GM19397 (cell line): ENCODE data around the gene GGTA1.

Source experiments
- ATAC-seq: cut with Tn5 transposase; IDR thresholded peaks from one replicate; pipeline ENCODE4 v1.9.1; 2021; ENCODE audit warnings: mild to moderate bottlenecking, moderate library complexity; ENCODE audit not compliant: unreplicated experiment

Gene GGTA1

DNA sequence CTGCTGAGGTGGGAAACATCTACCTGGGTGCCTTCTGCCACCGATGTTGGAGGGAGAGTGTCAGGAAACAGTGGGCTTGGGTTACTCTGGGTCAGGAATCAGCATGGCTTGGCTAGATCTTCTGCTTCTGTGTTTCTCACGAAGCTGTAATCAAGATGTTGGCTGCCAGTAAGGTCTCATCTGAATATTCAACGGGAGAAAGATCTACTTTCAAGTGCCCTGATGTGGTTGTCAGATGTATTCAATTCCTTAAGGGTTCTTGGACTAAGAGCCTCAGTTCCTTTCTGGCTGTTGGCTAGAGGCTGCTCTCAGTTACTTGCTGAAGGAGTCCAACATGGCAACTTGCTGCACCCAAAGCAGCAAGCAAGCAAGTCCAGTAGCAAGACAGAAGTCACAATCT is 87.7 kb downstream of the GGTA1 start:
- ATAC-seq = no peak

DNA sequence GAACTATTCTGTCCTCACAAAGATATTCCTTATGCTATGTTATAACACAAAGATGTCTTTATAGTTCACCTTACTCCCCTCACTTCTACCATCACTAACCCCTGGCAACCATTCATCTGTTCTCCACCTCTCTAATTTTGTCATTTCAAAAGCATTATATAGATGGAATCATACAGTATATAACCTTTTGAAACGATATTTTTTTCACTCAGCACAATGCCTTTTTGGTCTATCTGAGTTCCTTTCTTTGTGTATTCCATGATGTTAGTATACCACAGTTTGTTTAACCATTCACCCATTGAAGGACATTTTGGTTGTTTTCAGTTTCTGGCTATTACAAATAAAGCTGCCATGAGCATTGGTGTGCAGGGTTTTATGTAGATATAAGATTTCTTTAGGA is 93.7 kb downstream of the GGTA1 start:
- ATAC-seq = no peak
